Ishikawa (cell line): ENCODE measurements around the gene MAP7D1.

Experiments used
- CEBPB ChIP-seq: IDR thresholded peaks from 2 replicates; pipeline ENCODE4 v1.6.1; 2012
- EGR1 ChIP-seq: IDR thresholded peaks from 2 replicates; pipeline ENCODE4 v1.6.1; 2012
- EP300 ChIP-seq: IDR thresholded peaks from 2 replicates; pipeline ENCODE4 v1.6.1; 2012; ENCODE audit warnings: borderline replicate concordance
- NFIC ChIP-seq: IDR thresholded peaks from 2 replicates; pipeline ENCODE4 v1.6.1; 2012
- RAD21 ChIP-seq: IDR thresholded peaks from 2 replicates; pipeline ENCODE4 v1.6.1; 2012; ENCODE audit warnings: low read depth
- TAF1 ChIP-seq: IDR thresholded peaks from 2 replicates; pipeline ENCODE4 v1.6.1; 2012; ENCODE audit warnings: low read depth, mild to moderate bottlenecking
- YY1 ChIP-seq: IDR thresholded peaks from 2 replicates; pipeline ENCODE4 v1.6.1; 2012; ENCODE audit warnings: low read depth
- TF ChIP-seq, protein P1 (sequence below): IDR thresholded peaks from 2 replicates; pipeline ENCODE4 v1.6.1; 2012
- TF ChIP-seq, protein P2 (sequence below): IDR thresholded peaks from 2 replicates; pipeline ENCODE4 v1.6.1; 2012; ENCODE audit warnings: low read depth, mild to moderate bottlenecking

DNA sequence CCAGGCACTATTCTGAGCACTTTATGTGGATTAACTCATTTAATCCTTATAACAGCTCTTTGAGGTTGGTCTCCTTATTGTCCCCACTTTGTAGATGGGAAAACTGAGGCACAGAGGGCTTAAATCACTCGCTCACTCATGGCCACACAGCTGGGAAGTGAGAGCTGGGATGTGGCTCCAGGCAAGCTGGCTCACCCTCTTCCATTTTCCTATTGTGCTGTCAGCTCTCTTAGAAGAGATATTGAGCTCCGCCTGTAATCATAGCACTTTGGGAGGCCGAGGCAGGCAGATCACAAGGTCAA is 27.1 kb upstream of the MAP7D1 start:
- TF ChIP-seq, protein P1, sequence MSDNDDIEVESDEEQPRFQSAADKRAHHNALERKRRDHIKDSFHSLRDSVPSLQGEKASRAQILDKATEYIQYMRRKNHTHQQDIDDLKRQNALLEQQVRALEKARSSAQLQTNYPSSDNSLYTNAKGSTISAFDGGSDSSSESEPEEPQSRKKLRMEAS = no peak
- no peak for TF ChIP-seq NFIC
- no peak for TF ChIP-seq TAF1
- no peak for TF ChIP-seq RAD21
- no peak for TF ChIP-seq EGR1
- no peak for TF ChIP-seq YY1
- TF ChIP-seq, protein P2, sequence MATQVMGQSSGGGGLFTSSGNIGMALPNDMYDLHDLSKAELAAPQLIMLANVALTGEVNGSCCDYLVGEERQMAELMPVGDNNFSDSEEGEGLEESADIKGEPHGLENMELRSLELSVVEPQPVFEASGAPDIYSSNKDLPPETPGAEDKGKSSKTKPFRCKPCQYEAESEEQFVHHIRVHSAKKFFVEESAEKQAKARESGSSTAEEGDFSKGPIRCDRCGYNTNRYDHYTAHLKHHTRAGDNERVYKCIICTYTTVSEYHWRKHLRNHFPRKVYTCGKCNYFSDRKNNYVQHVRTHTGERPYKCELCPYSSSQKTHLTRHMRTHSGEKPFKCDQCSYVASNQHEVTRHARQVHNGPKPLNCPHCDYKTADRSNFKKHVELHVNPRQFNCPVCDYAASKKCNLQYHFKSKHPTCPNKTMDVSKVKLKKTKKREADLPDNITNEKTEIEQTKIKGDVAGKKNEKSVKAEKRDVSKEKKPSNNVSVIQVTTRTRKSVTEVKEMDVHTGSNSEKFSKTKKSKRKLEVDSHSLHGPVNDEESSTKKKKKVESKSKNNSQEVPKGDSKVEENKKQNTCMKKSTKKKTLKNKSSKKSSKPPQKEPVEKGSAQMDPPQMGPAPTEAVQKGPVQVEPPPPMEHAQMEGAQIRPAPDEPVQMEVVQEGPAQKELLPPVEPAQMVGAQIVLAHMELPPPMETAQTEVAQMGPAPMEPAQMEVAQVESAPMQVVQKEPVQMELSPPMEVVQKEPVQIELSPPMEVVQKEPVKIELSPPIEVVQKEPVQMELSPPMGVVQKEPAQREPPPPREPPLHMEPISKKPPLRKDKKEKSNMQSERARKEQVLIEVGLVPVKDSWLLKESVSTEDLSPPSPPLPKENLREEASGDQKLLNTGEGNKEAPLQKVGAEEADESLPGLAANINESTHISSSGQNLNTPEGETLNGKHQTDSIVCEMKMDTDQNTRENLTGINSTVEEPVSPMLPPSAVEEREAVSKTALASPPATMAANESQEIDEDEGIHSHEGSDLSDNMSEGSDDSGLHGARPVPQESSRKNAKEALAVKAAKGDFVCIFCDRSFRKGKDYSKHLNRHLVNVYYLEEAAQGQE = no peak
- TF ChIP-seq EP300 = no peak
- no peak for TF ChIP-seq CEBPB
